AG09309 (cell line): ENCODE data around the gene FOXD1.

Source experiments
- DNase-seq: peaks from one replicate; pipeline ENCODE4 v3.0.0-alpha.2; 2010; ENCODE audit warnings: low read depth
- H3K4me3 ChIP-seq: 2 replicates; pipeline ENCODE4 v1.5.1; 2011; ENCODE audit warnings: mild to moderate bottlenecking, low read depth, low read length, moderate library complexity; ENCODE audit not compliant: control insufficient read depth
- TF ChIP-seq, protein P1 (sequence below): IDR thresholded peaks from 2 replicates; pipeline ENCODE4 v1.5.1; 2011; ENCODE audit warnings: mild to moderate bottlenecking, low read depth, low read length, inconsistent platforms; ENCODE audit not compliant: insufficient read depth, control insufficient read depth; ENCODE audit errors: missing control alignments

The FOXD1 gene

DNA sequence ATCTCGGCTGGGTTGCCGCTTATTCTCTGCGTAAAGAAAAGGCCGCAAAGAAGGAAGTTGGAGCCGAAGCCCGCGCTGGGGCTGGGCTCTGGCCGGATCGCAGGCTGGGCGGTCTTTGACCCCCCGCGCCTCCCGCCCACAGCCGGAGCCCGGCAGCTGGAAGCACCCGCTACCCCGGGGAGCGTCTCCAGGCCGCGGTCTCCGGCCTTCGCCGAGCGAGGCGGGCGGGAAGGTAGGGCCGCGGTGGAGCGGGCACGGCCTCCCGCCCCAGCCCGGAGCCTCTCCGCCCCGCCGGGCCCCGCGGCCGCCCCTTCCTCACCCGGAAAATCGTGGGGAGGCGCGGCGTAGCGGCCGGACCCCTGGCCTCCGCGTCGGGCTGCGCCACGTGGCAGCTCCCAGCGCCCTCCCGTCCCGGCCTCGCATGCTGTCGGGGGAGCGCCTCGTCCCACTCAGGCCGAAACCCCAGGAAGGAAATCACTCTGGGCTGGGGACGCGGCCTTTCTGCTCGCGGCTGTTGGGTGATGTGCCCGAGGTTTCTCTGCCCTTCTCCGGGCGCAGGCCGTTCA lies 12.0 kb downstream of the FOXD1 start:
- TF ChIP-seq, protein P1, sequence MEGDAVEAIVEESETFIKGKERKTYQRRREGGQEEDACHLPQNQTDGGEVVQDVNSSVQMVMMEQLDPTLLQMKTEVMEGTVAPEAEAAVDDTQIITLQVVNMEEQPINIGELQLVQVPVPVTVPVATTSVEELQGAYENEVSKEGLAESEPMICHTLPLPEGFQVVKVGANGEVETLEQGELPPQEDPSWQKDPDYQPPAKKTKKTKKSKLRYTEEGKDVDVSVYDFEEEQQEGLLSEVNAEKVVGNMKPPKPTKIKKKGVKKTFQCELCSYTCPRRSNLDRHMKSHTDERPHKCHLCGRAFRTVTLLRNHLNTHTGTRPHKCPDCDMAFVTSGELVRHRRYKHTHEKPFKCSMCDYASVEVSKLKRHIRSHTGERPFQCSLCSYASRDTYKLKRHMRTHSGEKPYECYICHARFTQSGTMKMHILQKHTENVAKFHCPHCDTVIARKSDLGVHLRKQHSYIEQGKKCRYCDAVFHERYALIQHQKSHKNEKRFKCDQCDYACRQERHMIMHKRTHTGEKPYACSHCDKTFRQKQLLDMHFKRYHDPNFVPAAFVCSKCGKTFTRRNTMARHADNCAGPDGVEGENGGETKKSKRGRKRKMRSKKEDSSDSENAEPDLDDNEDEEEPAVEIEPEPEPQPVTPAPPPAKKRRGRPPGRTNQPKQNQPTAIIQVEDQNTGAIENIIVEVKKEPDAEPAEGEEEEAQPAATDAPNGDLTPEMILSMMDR: no peak
- DNase-seq: no peak
- no peak overlapping the region for H3K4me3 ChIP-seq

DNA sequence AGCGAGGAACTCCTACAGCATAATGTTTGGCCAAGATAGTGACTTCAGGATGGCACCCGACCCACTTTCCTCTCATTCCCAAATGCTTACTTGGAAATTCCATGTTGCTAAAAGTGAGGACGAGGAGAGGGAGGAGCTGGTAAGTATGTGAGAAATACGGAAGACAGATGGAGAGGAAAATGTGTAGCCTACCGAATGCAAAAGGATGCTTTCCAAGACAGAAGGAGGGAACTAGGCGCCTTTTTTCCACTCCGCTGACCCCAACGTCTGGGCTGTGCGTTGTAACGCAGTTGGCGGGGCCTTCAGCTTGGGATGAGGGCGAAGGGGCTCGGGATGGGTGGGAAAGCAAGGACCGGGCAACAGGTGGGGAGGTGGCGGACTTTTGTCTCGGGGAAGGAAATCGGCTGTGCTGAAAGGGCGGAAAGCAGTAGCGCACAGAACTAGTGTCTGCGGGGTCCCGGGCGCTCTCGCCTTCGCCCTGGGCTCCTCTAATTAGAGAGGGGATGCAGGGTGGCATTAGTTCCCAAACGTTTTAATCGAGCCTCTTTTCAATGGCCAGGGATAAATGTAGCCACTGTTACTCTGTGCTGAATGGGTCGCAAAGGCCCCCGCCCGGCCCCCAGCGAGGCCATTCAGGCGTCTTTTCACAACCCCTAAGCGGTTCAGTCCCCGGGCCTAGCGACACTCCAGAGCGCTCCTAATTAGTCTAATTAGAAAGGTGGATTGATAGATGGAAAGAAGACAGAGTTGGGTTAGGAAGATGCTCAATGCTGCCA lies 12.6 kb downstream of the FOXD1 start:
- TF ChIP-seq, protein P1: no peak
- no peak for DNase-seq
- H3K4me3 ChIP-seq: no peak overlapping the region

DNA sequence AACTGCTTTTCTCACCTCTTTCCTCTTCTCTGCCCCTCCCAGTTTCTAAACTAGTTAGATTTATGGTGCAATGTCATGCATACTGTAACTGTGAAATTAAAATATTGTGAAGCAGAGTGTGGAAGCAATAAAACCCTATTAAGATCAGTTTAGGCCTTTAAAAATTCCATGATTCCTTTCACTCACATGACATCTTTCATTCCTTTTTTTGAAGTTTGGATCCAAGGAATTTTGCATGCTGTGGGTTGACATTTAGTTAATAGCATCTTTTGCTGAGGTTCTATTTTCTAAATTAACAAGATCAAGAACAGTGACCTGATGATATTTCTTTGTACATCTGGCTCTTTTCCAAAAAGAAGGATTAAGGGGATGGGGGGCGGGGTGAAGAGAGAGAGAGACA lies 13.7 kb downstream of the FOXD1 start:
- TF ChIP-seq, protein P1: no peak
- H3K4me3 ChIP-seq: no peak overlapping the region
- no peak for DNase-seq

DNA sequence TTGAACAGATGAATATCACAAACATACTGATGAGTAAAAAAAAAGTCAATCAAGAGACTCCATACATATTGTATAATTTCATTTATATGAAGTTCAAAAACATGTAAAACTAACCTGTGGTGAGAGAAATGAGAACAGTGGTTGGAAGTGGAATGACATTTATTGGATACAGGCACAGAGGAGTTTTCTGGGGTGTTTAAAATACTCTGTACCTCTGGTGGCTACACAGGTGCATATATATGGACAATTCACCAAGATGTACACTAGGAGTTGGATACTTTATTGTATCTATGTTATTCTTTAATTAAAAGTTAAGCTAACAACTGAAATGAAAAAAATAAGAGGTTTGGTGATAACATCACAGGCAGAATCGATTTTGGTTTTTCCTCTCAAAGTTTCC lies 14.1 kb downstream of the FOXD1 start:
- TF ChIP-seq, protein P1: no peak
- H3K4me3 ChIP-seq: no peak overlapping the region
- DNase-seq: no peak

DNA sequence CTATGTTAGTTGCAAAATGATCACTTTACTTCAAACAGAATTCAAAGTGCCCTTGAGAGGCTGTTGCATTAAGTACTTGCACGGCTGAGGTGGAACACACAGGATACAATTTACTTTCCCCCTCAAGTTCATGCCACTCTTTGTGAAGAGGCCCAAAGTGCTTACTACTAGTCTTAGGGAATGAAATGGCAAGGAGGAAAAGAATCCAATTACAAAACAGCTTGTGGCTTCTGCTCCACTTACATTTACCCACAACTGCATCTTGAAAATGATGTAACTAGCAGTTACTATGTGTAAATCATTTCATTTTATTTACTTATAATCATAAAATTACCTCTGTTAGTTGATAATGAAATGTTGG lies 14.6 kb downstream of the FOXD1 start:
- H3K4me3 ChIP-seq: no peak overlapping the region
- TF ChIP-seq, protein P1: no peak
- peak; percentile 59 for DNase-seq

DNA sequence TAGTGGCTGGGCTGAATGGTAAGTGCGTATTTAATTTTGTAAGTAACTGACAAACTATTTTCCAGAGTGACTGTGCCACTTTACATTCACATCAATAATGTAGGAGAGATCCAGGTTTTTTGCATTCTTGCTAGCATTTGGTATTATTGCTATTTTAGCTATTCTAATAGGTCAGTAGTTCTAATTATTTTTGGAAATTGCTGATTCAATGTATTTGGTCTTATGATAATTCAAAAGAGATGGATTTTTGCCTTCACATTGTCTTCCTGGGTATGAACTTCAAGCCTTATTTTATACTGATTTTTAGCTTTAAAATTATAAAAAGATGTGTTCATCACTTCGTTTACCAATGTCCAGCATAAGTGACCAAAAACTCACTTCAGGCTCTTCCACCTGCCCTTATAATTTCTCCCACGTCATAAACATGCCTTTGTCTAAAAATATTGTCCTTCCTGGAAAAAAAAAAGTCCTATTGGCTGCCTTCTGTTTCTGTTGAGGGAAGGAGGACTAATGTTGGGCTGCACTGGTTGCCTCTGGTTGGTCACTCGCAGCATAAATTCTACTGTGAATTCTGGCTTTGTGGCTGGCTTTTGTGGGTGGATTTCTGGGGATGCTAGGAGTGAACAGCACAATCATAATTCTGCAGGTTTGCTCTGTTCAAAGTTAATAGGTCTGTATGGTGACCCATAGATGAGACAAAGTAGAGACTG lies 15.2 kb downstream of the FOXD1 start:
- TF ChIP-seq, protein P1: no peak
- H3K4me3 ChIP-seq: no peak overlapping the region
- DNase-seq: no peak
